SK-N-SH (cell line): ENCODE results near the gene ADRA1B. TPM values are rescaled to one million over a fixed set of nuclear protein-coding genes. Genes with fewer than 3 reads are reported as not detected.

ENCODE experiments used
- CTCF ChIA-PET: fragments of 300-600, 350-600 bp; formaldehyde crosslinking; extraction: SDS; loops from one replicate; lab custom pipeline; 2021; lab: Yijun Ruan, JAX
- POLR2A ChIA-PET: fragments of 350-600 bp; sonication (Branson Sonifier 250); formaldehyde crosslinking; extraction: SDS; loops from one replicate; lab custom pipeline; 2020; ENCODE audit warnings: antibody characterized with exemption, inconsistent platforms; lab: Yijun Ruan, JAX
- DNase-seq: peaks from one replicate; pipeline ENCODE4 v3.0.0; 2012
- H2AFZ ChIP-seq: fragments of 200-600 bp; sonication (generic); 2 replicates; pipeline ENCODE4 v1.8.1; 2016; ENCODE audit warnings: antibody characterized with exemption, mild to moderate bottlenecking, low read depth
- H3F3A ChIP-seq: fragments of 200-600 bp; sonication (generic); replicated peaks from 2 replicates; pipeline ENCODE3; 2016; ENCODE audit warnings: antibody characterized with exemption, mild to moderate bottlenecking; ENCODE audit not compliant: insufficient read depth
- H3K27ac ChIP-seq, 2 experiments: fragments of 200-500 bp in 1 of 2; fragments of 200-600 bp in 1 of 2; sonication (Bioruptor generic) in 1 of 2; sonication (generic), shearing (Covaris generic) in 1 of 2; 2 replicates each; pipeline versions ENCODE4 v1.5.1 to v1.6.1; 2014 to 2016; ENCODE audit warnings: low read depth in 2 of 2, inconsistent platforms in 1 of 2, low read length in 1 of 2, mild to moderate bottlenecking in 1 of 2, mixed read lengths in 1 of 2
- H3K27me3 ChIP-seq: fragments of 200-600 bp; sonication (generic), shearing (Covaris generic); 2 replicates; pipeline ENCODE4 v1.6.1; 2016; ENCODE audit warnings: mixed run types; ENCODE audit not compliant: insufficient read depth
- H3K36me3 ChIP-seq, 2 experiments: fragments of 200-500 bp in 1 of 2; fragments of 200-600 bp in 1 of 2; sonication (Bioruptor generic) in 1 of 2; sonication (generic) in 1 of 2; replicated peaks in 1 of 2; 2 replicates each; pipeline versions ENCODE3 to v1.5.1; 2014 to 2016; ENCODE audit warnings: low read length in 1 of 2, mild to moderate bottlenecking in 1 of 2; ENCODE audit not compliant: insufficient read depth in 2 of 2, control insufficient read depth in 1 of 2
- H3K4me1 ChIP-seq, 2 experiments: fragments of 200-500 bp in 1 of 2; fragments of 200-600 bp in 1 of 2; sonication (Bioruptor generic) in 1 of 2; sonication (generic), shearing (Covaris generic) in 1 of 2; 2 replicates each; pipeline versions ENCODE4 v1.5.1 to v1.6.1; 2014 to 2016; ENCODE audit warnings: low read depth in 1 of 2, low read length in 1 of 2, mixed run types in 1 of 2; ENCODE audit not compliant: insufficient read depth in 2 of 2, control insufficient read depth in 1 of 2
- H3K4me2 ChIP-seq: fragments of 200-600 bp; sonication (generic), shearing (Covaris generic); 2 replicates; pipeline ENCODE4 v1.6.1; 2017; ENCODE audit warnings: mixed run types
- H3K4me3 ChIP-seq, 2 experiments: fragments of 200-500 bp in 1 of 2; fragments of 200-600 bp in 1 of 2; sonication (Bioruptor generic) in 1 of 2; sonication (generic), shearing (Covaris generic) in 1 of 2; 2 replicates each; pipeline versions ENCODE4 v1.5.1 to v1.8.1; 2014 to 2016; ENCODE audit warnings: low read depth in 2 of 2, inconsistent platforms in 1 of 2, low read length in 1 of 2, mild to moderate bottlenecking in 1 of 2, mixed read lengths in 1 of 2, moderate library complexity in 1 of 2
- H3K79me2 ChIP-seq: fragments of 200-600 bp; sonication (generic); 2 replicates; pipeline ENCODE4 v1.8.1; 2017; ENCODE audit warnings: mild to moderate bottlenecking; ENCODE audit not compliant: insufficient read depth
- H3K9ac ChIP-seq: fragments of 200-600 bp; sonication (generic); 2 replicates; pipeline ENCODE4 v1.6.1; 2017; ENCODE audit warnings: mixed run types
- H3K9me2 ChIP-seq: fragments of 200-600 bp; sonication (generic); 2 replicates; pipeline ENCODE4 v1.6.1; 2017; ENCODE audit warnings: mixed run types
- H3K9me3 ChIP-seq: fragments of 200-600 bp; sonication (generic); 2 replicates; pipeline ENCODE4 v1.6.1; 2017; ENCODE audit warnings: mixed run types, mild to moderate bottlenecking, moderate library complexity
- H4K20me1 ChIP-seq: fragments of 200-600 bp; sonication (generic); 2 replicates; pipeline ENCODE4 v1.6.1; 2017; ENCODE audit warnings: mild to moderate bottlenecking, mixed run types; ENCODE audit not compliant: insufficient read depth
- CHD2 ChIP-seq: fragments of 150-350 bp; IDR thresholded peaks from 2 replicates; pipeline ENCODE4 v1.6.1; 2018; ENCODE audit warnings: low read length; ENCODE audit not compliant: partially characterized antibody
- ELF1 ChIP-seq: IDR thresholded peaks from 2 replicates; pipeline ENCODE4 v1.4.0; 2012
- GABPA ChIP-seq: IDR thresholded peaks from 2 replicates; pipeline ENCODE4 v1.4.0; 2012; ENCODE audit warnings: low read depth, mild to moderate bottlenecking
- GATA2 ChIP-seq: sonication (generic); formaldehyde crosslinking; IDR thresholded peaks from 2 replicates; pipeline ENCODE4 v1.5.0; 2020; ENCODE audit warnings: mild to moderate bottlenecking, missing genetic modification reagents
- JUND ChIP-seq: IDR thresholded peaks from 2 replicates; pipeline ENCODE4 v1.4.0; 2012
- MAX ChIP-seq: IDR thresholded peaks from 2 replicates; pipeline ENCODE4 v1.4.0; 2012; ENCODE audit warnings: low read depth
- MXI1 ChIP-seq: IDR thresholded peaks from 2 replicates; pipeline ENCODE4 v1.6.1; 2012; ENCODE audit warnings: mild to moderate bottlenecking, low read depth, low read length, improper control_type of control experiment
- NFIC ChIP-seq: IDR thresholded peaks from 2 replicates; pipeline ENCODE4 v1.4.0; 2012; ENCODE audit warnings: borderline replicate concordance
- POLR2AphosphoS5 ChIP-seq: IDR thresholded peaks from 2 replicates; pipeline ENCODE4 v1.6.1; 2012; ENCODE audit warnings: low read depth, low read length
- RCOR1 ChIP-seq: fragments of 150-350 bp; IDR thresholded peaks from 2 replicates; pipeline ENCODE4 v1.6.1; 2017; ENCODE audit warnings: antibody characterized with exemption, low read length
- RFX5 ChIP-seq: IDR thresholded peaks from 2 replicates; pipeline ENCODE4 v1.6.1; 2012; ENCODE audit warnings: mild to moderate bottlenecking, improper control_type of control experiment, low read length
- RXRA ChIP-seq: IDR thresholded peaks from 2 replicates; pipeline ENCODE4 v1.4.0; 2012; ENCODE audit warnings: low read depth, mild to moderate bottlenecking, borderline replicate concordance
- TAF1 ChIP-seq: IDR thresholded peaks from 2 replicates; pipeline ENCODE4 v1.6.1; 2012; ENCODE audit warnings: low read depth, mild to moderate bottlenecking, low read length, moderate library complexity, borderline replicate concordance
- TCF12 ChIP-seq: IDR thresholded peaks from 2 replicates; pipeline ENCODE4 v1.4.0; 2012
- TEAD4 ChIP-seq: IDR thresholded peaks from 2 replicates; pipeline ENCODE4 v1.4.0; 2012; ENCODE audit warnings: mild to moderate bottlenecking, borderline replicate concordance; ENCODE audit not compliant: insufficient read depth
- YY1 ChIP-seq: IDR thresholded peaks from 2 replicates; pipeline ENCODE4 v1.4.0; 2012; ENCODE audit warnings: low read depth, mild to moderate bottlenecking
- WGBS: methylation state at CpG from one replicate; pipeline ENCODE4 v1.1.6; 2017; ENCODE audit warnings: low lambda C conversion rate; 5-methylcytosine and 5-hydroxymethylcytosine counted together
- polyA plus RNA-seq, 3 experiments: library from polyadenylated mRNA; depleted of rRNA; stranded (reverse); fragments of >200 nt; gene quantifications; 2 replicates each; pipeline ENCODE4 v1.2.3, GENCODE V29; 2012
- TF ChIP-seq, protein P1 (sequence below): IDR thresholded peaks from 2 replicates; pipeline ENCODE4 v1.4.0; 2012; ENCODE audit warnings: low read depth, borderline replicate concordance
- TF ChIP-seq, protein P2 (sequence below): IDR thresholded peaks from 2 replicates; pipeline ENCODE4 v1.4.0; 2012; ENCODE audit warnings: low read depth, borderline replicate concordance
- TF ChIP-seq, protein P3 (sequence below): fragments of 150-350 bp; IDR thresholded peaks from 2 replicates; pipeline ENCODE4 v1.6.1; 2017; ENCODE audit warnings: antibody characterized with exemption, low read length, low read depth, borderline replicate concordance
- TF ChIP-seq, protein P4 (sequence below): fragments of 200-600 bp; sonication (generic); IDR thresholded peaks from 2 replicates; pipeline ENCODE4 v1.6.1; 2017; ENCODE audit warnings: antibody characterized with exemption, mild to moderate bottlenecking, moderate library complexity

ADRA1B gene
- polyA plus RNA-seq, 1 of the 3 experiments (the other 2 are of a cell fraction) = 2.2 TPM

GRCh38 chr5:159902444-159903121 is 13.7 kb upstream of the ADRA1B start (continued):
- TF ChIP-seq, protein P1, sequence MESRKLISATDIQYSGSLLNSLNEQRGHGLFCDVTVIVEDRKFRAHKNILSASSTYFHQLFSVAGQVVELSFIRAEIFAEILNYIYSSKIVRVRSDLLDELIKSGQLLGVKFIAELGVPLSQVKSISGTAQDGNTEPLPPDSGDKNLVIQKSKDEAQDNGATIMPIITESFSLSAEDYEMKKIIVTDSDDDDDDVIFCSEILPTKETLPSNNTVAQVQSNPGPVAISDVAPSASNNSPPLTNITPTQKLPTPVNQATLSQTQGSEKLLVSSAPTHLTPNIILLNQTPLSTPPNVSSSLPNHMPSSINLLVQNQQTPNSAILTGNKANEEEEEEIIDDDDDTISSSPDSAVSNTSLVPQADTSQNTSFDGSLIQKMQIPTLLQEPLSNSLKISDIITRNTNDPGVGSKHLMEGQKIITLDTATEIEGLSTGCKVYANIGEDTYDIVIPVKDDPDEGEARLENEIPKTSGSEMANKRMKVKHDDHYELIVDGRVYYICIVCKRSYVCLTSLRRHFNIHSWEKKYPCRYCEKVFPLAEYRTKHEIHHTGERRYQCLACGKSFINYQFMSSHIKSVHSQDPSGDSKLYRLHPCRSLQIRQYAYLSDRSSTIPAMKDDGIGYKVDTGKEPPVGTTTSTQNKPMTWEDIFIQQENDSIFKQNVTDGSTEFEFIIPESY = no peak
- TF ChIP-seq NFIC (peak; percentile 58), GATA2 (CRISPR knock-in tag) (no peak), RFX5 (no peak), CHD2 (no peak), GABPA (no peak), JUND (peak; percentile 72)
- TF ChIP-seq, protein P2, sequence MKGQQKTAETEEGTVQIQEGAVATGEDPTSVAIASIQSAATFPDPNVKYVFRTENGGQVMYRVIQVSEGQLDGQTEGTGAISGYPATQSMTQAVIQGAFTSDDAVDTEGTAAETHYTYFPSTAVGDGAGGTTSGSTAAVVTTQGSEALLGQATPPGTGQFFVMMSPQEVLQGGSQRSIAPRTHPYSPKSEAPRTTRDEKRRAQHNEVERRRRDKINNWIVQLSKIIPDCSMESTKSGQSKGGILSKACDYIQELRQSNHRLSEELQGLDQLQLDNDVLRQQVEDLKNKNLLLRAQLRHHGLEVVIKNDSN = no peak

- Histone ChIP-seq H3K36me3 (no peaks in the 10 kb centered on the region), H3K9ac (no peak overlapping the region; the same call in 1 of the 2 replicates), H3K9me3 (no peaks in the 10 kb centered on the region), H3K9me2 (no peaks in the 10 kb centered on the region), H2AFZ (0 out of 2 replicates have a peak overlapping the region, but pooled peaks have one; percentile 40), H3K4me1 (peaks cover 4 to 35% of the 10 kb centered on the region in 2 experiments), H3F3A (peaks cover 46% of the 10 kb centered on the region), H3K27me3 (no peaks in the 10 kb centered on the region), H3K4me3 (no peak overlapping the region), H4K20me1 (no peaks in the 10 kb centered on the region)
- no peak for DNase-seq
- CTCF ChIA-PET = no interaction called here
- POLR2A ChIA-PET = no interaction called here
- no peak for TF ChIP-seq ELF1
- no peak for TF ChIP-seq RFX5
- TF ChIP-seq, protein P3, sequence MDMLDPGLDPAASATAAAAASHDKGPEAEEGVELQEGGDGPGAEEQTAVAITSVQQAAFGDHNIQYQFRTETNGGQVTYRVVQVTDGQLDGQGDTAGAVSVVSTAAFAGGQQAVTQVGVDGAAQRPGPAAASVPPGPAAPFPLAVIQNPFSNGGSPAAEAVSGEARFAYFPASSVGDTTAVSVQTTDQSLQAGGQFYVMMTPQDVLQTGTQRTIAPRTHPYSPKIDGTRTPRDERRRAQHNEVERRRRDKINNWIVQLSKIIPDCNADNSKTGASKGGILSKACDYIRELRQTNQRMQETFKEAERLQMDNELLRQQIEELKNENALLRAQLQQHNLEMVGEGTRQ = no peak
- TF ChIP-seq TCF12 = no peak
- TF ChIP-seq MAX = no peak
- no peak for TF ChIP-seq JUND
- no peak for TF ChIP-seq POLR2AphosphoS5
- no peak for TF ChIP-seq RXRA
- TF ChIP-seq NFIC = no peak
- TF ChIP-seq TAF1 = no peak
- TF ChIP-seq RCOR1 = no peak
- TF ChIP-seq YY1 = no peak
- TF ChIP-seq, protein P4, sequence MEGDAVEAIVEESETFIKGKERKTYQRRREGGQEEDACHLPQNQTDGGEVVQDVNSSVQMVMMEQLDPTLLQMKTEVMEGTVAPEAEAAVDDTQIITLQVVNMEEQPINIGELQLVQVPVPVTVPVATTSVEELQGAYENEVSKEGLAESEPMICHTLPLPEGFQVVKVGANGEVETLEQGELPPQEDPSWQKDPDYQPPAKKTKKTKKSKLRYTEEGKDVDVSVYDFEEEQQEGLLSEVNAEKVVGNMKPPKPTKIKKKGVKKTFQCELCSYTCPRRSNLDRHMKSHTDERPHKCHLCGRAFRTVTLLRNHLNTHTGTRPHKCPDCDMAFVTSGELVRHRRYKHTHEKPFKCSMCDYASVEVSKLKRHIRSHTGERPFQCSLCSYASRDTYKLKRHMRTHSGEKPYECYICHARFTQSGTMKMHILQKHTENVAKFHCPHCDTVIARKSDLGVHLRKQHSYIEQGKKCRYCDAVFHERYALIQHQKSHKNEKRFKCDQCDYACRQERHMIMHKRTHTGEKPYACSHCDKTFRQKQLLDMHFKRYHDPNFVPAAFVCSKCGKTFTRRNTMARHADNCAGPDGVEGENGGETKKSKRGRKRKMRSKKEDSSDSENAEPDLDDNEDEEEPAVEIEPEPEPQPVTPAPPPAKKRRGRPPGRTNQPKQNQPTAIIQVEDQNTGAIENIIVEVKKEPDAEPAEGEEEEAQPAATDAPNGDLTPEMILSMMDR = no peak
- TF ChIP-seq TEAD4 = no peak
- TF ChIP-seq MXI1 = no peak
- TF ChIP-seq, all 33 proteins: peak for 0
- WGBS = 89% methylated on average over 1 of the region's 1 CpG
- no peaks in the 10 kb centered on the region for H3K79me2 ChIP-seq
- H3K27ac ChIP-seq = peak overlapping the region in 1 of 2 experiments; percentile 58; a peak in 2 of 4 replicates
- no peak overlapping the region for H3K4me2 ChIP-seq
Measured at GRCh38 chr5:159903131-159903530, 13.2 kb upstream of the ADRA1B start.
